ENCODE data around the gene BRMS1. TPM values are rescaled to one million over a fixed set of nuclear protein-coding genes. Genes with fewer than 3 reads are reported as not detected.

BRMS1 gene
- total and polyA plus RNA-seq, 4 donors, result 12.0 to 24.0 (median 20.3) TPM

DNA sequence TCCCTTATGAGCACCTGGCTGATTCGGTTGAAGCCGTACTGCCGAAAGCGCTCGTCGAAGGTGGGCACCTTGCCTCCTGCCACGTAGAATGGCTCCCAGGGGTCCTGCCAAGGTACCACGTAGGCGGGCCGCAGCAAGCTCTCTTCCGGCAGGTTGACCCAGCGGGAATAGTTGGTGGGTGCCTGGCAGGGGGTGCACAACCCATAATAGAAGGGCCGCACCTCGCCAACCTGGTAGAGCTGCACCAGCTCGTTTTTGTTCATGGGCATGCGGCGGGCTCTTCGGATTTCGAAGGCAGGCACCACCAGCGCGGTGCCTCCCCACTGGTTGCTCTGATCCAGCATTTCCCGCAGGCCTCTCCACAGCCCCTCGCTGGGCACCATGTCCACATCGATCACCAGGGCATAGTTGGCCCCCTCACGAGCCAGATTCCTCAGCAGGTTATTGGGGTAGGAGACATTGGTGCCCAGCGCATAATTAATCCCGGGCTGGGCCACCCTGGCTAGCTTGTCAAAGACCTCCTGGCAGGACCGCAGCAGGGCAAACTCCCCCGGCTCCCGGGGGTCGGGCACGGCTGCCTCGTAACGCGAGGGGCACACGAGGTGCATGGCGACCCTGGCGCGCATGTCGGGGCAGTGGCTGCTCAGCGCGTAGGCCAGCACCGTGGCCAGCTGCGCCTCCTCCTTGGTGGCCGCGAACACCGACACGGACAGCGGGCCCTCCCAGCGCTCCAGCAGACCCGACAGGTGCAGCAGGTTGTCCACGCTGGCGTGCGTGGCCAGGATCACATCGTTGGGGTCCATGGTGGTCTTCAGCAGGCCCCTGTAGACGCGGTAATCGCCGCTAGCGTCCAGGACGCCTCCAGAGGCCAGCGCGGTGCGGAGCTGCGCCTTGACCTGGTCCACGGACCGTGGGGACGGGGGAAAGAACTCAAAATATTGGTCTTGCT, 1.8 kb upstream of the BRMS1 start:
- WGBS, result 33% methylated on average over 68 of the region's 68 CpGs

GRCh38 chr11:66345316-66345649, 379 bp upstream of the BRMS1 start:
- Histone ChIP-seq H3K4me1 (ENCODE audit: control insufficient read depth in 4 of 4, insufficient read depth in 4 of 4, low read length in 3 of 4) (peaks cover 11 to 54% (median 48%) of the 10 kb centered on the region in 4 donors), H3K4me3 (ENCODE audit: low read depth in 1 of 3, low read length in 3 of 3) (peak overlapping the region; percentile 46 to 95 (median 75)), H3K27me3 (ENCODE audit: control insufficient read depth in 4 of 4, insufficient read depth in 4 of 4, low read length in 3 of 4) (no peaks in the 10 kb centered on the region), H3K9me3 (ENCODE audit: control insufficient read depth in 4 of 4, low read length in 3 of 4) (no peaks in the 10 kb centered on the region), H3K9ac (ENCODE audit: low read depth in 1 of 2, low read length in 2 of 2) (peak overlapping the region in 1 of 2 donors; percentile 33), H3K27ac (ENCODE audit: low read depth in 1 of 2, low read length in 2 of 2) (peak overlapping the region; percentile 21 to 66), H3K36me3 (ENCODE audit: control insufficient read depth in 4 of 4, insufficient read depth in 3 of 4, low read depth in 1 of 4, low read length in 3 of 4) (peaks cover 11 to 17% (median 12%) of the 10 kb centered on the region in 4 donors)
- WGBS, result 3% methylated on average over 7 of the region's 7 CpGs
- no peak for DNase-seq (ENCODE audit: low spot score)
- peak; percentile 41 for TF ChIP-seq YY1 (IDR thresholded peaks at IDR 0.05)
- TF ChIP-seq HNF4G (IDR thresholded peaks at IDR 0.05), result no peak

More for the DNA sequence above, 1.8 kb upstream of the BRMS1 start:
- TF ChIP-seq JUND (IDR thresholded peaks at IDR 0.05), result no peak
- TF ChIP-seq HNF4G (IDR thresholded peaks at IDR 0.05), result no peak
- TF ChIP-seq EGR1 (IDR thresholded peaks at IDR 0.05; ENCODE audit: low read depth in 2 of 2), result no peak
- no peak for TF ChIP-seq YY1 (IDR thresholded peaks at IDR 0.05)
- no peak for TF ChIP-seq FOXA1 (IDR thresholded peaks at IDR 0.05)
- TF ChIP-seq RAD21 (IDR thresholded peaks at IDR 0.05), result no peak
- TF ChIP-seq TAF1 (conservative IDR thresholded peaks at IDR 0.05), result no peak
- no peak for TF ChIP-seq RXRA (IDR thresholded peaks at IDR 0.05)
- no peak for TF ChIP-seq FOXA2 (IDR thresholded peaks at IDR 0.05)
- TF ChIP-seq MAX (IDR thresholded peaks at IDR 0.05), result no peak
- no peak for TF ChIP-seq REST (IDR thresholded peaks at IDR 0.05)
- no peak for TF ChIP-seq ATF3 (IDR thresholded peaks at IDR 0.05)
- Histone ChIP-seq H3K27ac (ENCODE audit: low read depth in 1 of 2, low read length in 2 of 2) (peak overlapping the region; percentile 26 to 81), H3K4me1 (ENCODE audit: control insufficient read depth in 4 of 4, insufficient read depth in 4 of 4, low read length in 3 of 4) (peaks cover 11 to 67% (median 57%) of the 10 kb centered on the region in 4 donors), H3K36me3 (ENCODE audit: control insufficient read depth in 4 of 4, insufficient read depth in 3 of 4, low read depth in 1 of 4, low read length in 3 of 4) (peaks cover under 1 to 4% (median 3%) of the 10 kb centered on the region in 4 donors), H3K27me3 (ENCODE audit: control insufficient read depth in 4 of 4, insufficient read depth in 4 of 4, low read length in 3 of 4) (no peaks in the 10 kb centered on the region), H3K9ac (ENCODE audit: low read depth in 1 of 2, low read length in 2 of 2) (peak overlapping the region in 1 of 2 donors; percentile 50), H3K4me3 (ENCODE audit: low read depth in 1 of 3, low read length in 3 of 3) (peak overlapping the region; percentile 76 to 82 (median 81)), H3K9me3 (ENCODE audit: control insufficient read depth in 4 of 4, low read length in 3 of 4) (no peaks in the 10 kb centered on the region)
- no peak for DNase-seq (ENCODE audit: low spot score)

DNA sequence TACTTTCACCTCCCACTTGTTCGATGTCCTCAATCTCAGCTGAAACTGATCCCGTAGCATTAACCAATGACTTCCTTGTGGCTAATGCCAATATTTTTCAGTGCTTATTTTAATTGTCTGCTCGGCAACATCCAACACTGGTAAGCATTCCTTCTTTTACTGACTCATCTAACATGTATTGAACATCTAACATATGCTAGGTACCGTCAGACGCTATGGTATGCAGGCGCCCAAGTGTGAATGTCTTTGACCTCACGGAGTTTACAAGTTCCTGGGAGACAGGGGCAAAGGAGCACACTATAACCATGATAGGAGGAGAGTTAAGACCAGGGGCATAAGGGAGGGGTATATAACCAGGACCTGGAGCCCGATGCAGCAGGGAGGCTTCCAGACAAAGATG, 1.7 kb downstream of the BRMS1 start:
- H3K9ac ChIP-seq (ENCODE audit: low read depth in 1 of 2, low read length in 2 of 2), result no peak overlapping the region
- no peak overlapping the region for H3K27ac ChIP-seq (ENCODE audit: low read depth in 1 of 2, low read length in 2 of 2)
- H3K4me1 ChIP-seq (ENCODE audit: control insufficient read depth in 4 of 4, insufficient read depth in 4 of 4, low read length in 3 of 4), result peaks cover 8 to 42% (median 36%) of the 10 kb centered on the region in 4 donors
- DNase-seq (ENCODE audit: low spot score), result no peak
- no peaks in the 10 kb centered on the region for H3K27me3 ChIP-seq (ENCODE audit: control insufficient read depth in 4 of 4, insufficient read depth in 4 of 4, low read length in 3 of 4)
- H3K36me3 ChIP-seq (ENCODE audit: control insufficient read depth in 4 of 4, insufficient read depth in 3 of 4, low read depth in 1 of 4, low read length in 3 of 4), result peaks cover 12 to 32% (median 17%) of the 10 kb centered on the region in 4 donors
- H3K9me3 ChIP-seq (ENCODE audit: control insufficient read depth in 4 of 4, low read length in 3 of 4), result no peaks in the 10 kb centered on the region
- 94% methylated on average over 8 of the region's 8 CpGs for WGBS
- no peak overlapping the region for H3K4me3 ChIP-seq (ENCODE audit: low read depth in 1 of 3, low read length in 3 of 3)
- TF ChIP-seq FOXA1 (IDR thresholded peaks at IDR 0.05), result no peak
- TF ChIP-seq SP1 (IDR thresholded peaks at IDR 0.05), result no peak
- no peak for TF ChIP-seq RXRA (IDR thresholded peaks at IDR 0.05)
- no peak for TF ChIP-seq TAF1 (conservative IDR thresholded peaks at IDR 0.05)
- no peak for TF ChIP-seq REST (IDR thresholded peaks at IDR 0.05)
- no peak for TF ChIP-seq GABPA (IDR thresholded peaks at IDR 0.05 in 1 of 2, conservative IDR thresholded peaks at IDR 0.05 in 1 of 2)
- no peak for TF ChIP-seq ATF3 (IDR thresholded peaks at IDR 0.05)
- TF ChIP-seq JUND (IDR thresholded peaks at IDR 0.05), result no peak
- TF ChIP-seq HNF4G (IDR thresholded peaks at IDR 0.05), result no peak
- TF ChIP-seq, protein P1, sequence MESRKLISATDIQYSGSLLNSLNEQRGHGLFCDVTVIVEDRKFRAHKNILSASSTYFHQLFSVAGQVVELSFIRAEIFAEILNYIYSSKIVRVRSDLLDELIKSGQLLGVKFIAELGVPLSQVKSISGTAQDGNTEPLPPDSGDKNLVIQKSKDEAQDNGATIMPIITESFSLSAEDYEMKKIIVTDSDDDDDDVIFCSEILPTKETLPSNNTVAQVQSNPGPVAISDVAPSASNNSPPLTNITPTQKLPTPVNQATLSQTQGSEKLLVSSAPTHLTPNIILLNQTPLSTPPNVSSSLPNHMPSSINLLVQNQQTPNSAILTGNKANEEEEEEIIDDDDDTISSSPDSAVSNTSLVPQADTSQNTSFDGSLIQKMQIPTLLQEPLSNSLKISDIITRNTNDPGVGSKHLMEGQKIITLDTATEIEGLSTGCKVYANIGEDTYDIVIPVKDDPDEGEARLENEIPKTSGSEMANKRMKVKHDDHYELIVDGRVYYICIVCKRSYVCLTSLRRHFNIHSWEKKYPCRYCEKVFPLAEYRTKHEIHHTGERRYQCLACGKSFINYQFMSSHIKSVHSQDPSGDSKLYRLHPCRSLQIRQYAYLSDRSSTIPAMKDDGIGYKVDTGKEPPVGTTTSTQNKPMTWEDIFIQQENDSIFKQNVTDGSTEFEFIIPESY (IDR thresholded peaks at IDR 0.05), result no peak
- TF ChIP-seq FOXA2 (IDR thresholded peaks at IDR 0.05), result no peak
- TF ChIP-seq EGR1 (IDR thresholded peaks at IDR 0.05; ENCODE audit: low read depth in 2 of 2), result no peak
